DMS53 treated with DMSO at 0.1 percent for 48 hours (cell line): ENCODE measurements around the gene MS4A8.
"Not testable (repeated sequence)": the region's sequence is repeated elsewhere in the genome, so short reads cannot be mapped to it uniquely, and the experiment has no call there.

Experiments used
- DNase-seq: peaks from one replicate; lab custom pipeline; 2025; ENCODE audit not compliant: unreplicated experiment; lab: John Stamatoyannopoulos, UW

MS4A8 gene

DNA sequence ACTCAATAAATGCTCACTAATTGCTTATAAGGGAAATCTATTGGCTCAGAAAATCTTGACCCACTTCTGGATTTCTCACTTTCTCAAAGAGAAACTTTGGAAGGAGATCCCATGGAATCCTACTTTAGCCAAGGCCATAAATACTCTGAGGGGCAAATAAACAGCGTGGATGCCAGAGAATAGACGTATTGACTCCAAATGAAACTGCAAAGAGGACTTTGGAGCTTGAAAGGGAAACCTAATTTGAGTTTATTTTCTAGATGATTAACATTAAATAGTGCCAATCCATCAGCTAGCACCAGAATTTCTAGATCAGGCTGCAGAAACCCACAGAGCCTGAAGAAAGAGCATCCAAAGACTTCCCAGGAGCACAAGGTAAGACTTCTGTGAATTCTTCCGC lies 25.0 kb downstream of the MS4A8 start, which contains the start of gene MS4A18:
MS4A18 (plus strand) TSS at position 301 of the 400 bp plus-strand sequence.
- DNase-seq = no peak

GRCh38 chr11:60725592-60725991 lies 26.2 kb downstream of the MS4A8 start:
- no peak for DNase-seq

DNA sequence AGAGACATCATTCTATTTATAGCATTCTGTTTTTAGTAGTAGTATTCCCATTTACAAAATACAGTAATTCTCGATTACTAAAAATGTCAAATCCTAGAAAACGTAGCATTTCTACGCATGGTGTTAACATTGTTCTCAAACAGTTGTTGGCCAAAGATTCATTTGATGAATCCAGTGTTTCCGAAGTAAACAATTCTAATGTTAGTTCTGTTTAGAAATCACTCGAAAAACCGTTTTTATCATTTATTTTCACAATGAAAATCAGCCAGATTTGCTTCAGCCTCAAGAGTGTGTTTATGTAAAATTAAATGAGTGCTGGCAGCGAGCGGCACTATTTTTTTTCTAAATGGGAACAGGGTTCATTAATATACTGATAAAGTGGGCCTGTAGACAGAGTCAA lies 32.2 kb downstream of the MS4A8 start:
- DNase-seq = no peak

DNA sequence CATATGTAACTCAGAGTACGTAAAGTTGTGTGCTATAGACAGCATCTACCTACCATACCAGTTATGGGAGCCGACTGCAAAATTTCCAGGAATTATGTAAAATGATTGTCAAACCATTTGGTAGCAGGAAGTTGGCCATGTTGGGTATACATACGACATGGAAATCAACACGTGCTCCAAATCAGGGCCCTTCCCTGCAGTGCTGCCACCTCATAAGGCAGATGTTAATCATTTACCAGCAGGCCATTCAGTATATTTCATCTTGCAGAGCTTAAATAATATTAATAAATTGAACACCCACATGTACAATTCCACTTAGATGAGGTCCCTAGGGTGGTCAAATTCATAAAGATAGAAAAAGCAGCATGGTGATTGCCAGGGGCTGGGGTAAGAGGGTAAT lies 34.9 kb downstream of the MS4A8 start:
- peak; percentile 38 for DNase-seq

GRCh38 chr11:60739114-60739513 lies 39.7 kb downstream of the MS4A8 start:
- DNase-seq = no peak

GRCh38 chr11:60740573-60740972 lies 41.2 kb downstream of the MS4A8 start:
- DNase-seq = no peak

- no peak for DNase-seq
Observed at GRCh38 chr11:60741421-60741820, 42.0 kb downstream of the MS4A8 start.

DNA sequence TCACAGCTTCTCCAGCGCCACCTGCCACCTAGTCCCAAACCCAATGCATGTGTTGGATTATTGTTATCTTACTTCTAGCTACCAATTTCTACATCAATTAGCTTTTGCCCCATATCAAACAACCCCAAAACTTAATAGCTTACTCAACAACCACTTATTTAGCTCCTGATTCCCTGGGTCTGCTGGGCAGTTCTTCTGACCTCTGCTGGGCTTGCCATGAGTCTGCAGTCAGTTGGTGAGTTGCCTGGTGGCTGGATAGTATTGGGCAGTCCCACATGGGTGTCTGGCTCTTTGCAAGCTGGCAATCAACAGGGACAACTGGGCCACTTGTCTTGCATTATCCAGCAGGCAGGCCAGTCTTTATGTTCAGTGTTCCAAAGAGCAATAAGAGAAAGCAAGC lies 43.6 kb downstream of the MS4A8 start:
- no peak for DNase-seq

DNA sequence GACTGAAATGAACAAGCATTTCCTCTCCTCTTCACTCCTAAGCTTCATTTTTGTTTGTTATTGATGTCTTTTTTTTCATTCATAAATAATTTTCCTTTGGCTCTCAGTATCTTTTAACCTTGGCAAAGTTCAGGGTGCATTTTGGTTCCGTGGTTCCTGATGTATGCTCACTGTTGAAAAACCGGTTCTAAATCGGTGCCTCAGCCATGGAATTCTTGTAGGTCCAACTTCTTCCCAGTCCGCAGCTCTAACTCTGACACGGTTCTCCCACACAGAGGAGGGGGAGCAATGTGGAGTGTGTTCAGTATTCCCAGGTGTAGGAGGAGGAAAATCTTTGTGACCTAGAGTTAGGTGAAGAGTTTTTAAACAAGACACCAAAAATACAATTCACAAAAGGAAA lies 44.7 kb downstream of the MS4A8 start:
- no peak for DNase-seq

- no peak for DNase-seq
Observed at GRCh38 chr11:60747359-60747873, 48.0 kb downstream of the MS4A8 start.

GRCh38 chr11:60748225-60748624 lies 48.8 kb downstream of the MS4A8 start:
- DNase-seq = no peak

GRCh38 chr11:60748821-60749220 lies 49.4 kb downstream of the MS4A8 start:
- DNase-seq = no peak

GRCh38 chr11:60750911-60751310 lies 51.5 kb downstream of the MS4A8 start:
- DNase-seq = no peak

GRCh38 chr11:60753309-60753708 lies 53.9 kb downstream of the MS4A8 start:
- DNase-seq = no peak

- DNase-seq = no peak
Observed at GRCh38 chr11:60754887-60755286, 55.5 kb downstream of the MS4A8 start.

DNA sequence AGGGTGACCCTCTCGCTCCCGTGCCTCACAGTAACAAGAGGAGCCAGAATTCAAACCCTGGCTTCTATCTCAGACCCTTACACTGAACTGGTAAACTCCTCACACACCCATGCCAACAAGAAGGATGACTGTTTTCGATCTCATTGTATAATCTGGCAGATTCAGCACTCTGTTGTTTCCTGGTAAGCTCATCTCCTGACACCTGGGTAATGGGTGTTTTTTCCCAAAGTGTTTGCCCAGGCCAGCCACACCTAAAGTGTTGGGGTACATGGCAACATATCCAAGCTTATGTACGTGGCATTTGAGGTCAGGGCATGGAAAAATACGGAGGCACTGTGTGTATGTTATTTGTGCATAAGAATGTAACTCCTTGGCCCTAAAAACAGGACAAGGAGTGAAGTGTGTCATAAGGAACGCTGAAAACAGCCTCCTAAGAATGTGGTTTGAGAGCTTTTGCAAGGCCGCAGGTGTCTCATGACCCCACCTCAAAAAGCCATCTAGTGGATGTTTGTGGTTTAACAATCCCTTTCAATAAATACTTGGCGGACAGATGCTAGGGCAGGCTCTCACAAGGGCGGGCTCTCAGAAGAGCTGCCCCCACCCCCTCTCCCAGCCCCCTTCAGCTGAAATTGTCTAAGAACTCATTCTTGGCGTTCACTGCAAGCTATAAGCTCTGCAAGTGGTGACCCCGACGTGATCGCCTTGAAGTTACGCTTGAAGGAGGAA lies 57.1 kb downstream of the MS4A8 start, which contains the start of gene MS4A15:
MS4A15 (plus strand) TSS at position 561 of the 726 bp plus-strand sequence. CDS start 6,867 bp downstream, outside the sequence.
- DNase-seq = peak; percentile 36

- DNase-seq = no peak
Observed at GRCh38 chr11:60757231-60757800, 57.9 kb downstream of the MS4A8 start.

DNA sequence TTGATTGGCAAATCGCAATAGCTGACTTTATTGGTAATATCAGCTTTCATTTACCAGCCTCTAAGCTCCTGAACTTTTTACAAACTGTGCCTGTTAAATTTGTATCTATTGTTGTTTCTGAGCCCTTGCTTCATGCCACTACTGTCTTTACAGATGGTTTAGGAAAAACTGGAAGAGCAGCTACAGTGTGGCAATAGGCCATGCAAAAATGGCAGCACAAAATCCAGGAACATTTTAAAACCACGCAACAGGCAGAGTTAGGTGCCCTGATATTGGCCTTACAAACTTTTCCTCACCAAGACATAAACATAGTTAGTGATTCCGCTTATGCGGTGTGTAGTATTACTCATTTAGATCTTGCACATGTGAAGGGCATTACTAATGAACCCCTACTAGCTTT lies 59.3 kb downstream of the MS4A8 start:
- not testable (repeated sequence) for DNase-seq

- DNase-seq = not testable (repeated sequence)
Observed at GRCh38 chr11:60759438-60760225, 60.2 kb downstream of the MS4A8 start.

- no peak for DNase-seq
Observed at GRCh38 chr11:60761436-60762190, 62.2 kb downstream of the MS4A8 start.
